ENCODE data around the gene CLEC16A.

The CLEC16A gene

GRCh38 chr16:11049396-11050059 is 105.2 kb downstream of the CLEC16A start:
- DNase-seq: no peak

DNA sequence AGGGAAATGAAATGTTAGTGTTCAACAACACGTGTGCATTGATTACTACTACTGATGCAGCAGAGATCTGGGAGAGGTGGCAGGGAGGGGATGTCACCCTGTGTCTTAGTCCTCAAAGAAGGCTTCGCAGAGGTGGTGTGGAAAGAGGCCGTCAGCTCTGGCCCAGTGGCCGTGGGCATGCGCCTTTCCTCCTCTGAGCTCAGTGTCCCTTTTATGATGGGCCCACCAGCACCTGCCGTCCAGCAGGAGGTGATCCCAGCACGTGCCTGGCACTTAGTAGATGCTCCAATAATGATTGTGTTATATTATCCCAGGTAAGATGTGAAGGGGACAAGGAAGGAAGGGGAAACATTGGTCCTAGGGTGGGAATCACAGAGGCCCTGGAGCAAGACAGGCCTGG is 106.2 kb downstream of the CLEC16A start:
- DNase-seq: no peak

- peak; percentile 65 for DNase-seq
Measured at GRCh38 chr16:11050944-11051343, 106.6 kb downstream of the CLEC16A start.

DNA sequence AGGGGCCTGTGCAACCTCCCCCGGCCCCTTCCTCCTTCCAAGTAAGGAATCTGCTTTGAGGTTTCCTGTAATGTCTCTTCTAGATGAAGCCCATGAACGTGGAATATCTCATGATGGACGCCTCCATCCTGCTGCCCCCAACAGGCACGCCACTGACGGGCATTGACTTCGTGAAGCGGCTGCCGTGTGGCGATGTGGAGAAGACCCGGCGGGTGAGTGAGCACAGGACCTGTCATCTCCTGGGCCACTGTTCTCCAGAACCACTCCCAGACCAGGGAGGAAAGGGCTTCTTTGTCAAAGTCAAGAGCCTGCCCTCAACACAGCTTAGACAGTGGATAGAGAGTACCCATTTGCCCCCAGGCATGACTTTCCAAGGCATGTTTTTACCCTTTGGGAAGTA is 107.1 kb downstream of the CLEC16A start:
- no peak for DNase-seq

- DNase-seq: peak; percentile 94
Measured at GRCh38 chr16:11051879-11052808, 107.8 kb downstream of the CLEC16A start.

- DNase-seq: no peak
Measured at GRCh38 chr16:11053916-11054460, 109.6 kb downstream of the CLEC16A start.

- DNase-seq: peak; percentile 35
Measured at GRCh38 chr16:11056090-11056992, 112.0 kb downstream of the CLEC16A start.

DNA sequence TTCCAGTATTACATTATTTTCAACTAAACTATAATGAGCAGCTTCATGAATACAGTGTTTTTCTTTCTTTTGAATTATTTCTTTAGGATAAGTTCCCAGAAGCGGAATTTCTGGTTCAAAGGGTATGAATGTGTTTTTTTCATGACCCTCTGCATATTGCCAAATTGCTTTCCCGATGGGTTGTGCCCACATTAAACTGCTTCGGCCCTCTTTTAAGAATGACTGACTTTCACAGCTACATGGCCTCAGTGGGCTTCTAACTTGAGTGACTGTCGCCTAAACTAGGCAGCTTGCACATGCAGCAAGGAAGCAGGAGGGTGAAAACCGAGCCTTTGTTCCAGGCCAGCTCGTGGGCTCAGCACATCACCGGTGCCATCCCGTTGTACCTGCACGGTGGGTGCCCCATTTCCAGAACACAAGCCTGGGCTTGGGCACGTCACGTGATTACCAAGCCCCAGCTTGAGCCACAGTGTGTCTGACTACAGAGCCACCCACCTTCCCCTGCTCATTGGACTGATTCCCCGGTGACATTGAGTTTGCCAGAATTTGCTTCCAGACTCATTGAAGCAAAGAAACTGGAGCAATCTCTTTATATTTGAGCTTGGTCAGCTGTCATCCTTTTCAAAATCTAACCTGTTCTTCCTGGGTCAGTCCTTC is 112.8 kb downstream of the CLEC16A start:
- DNase-seq: no peak

GRCh38 chr16:11057711-11058345 is 113.5 kb downstream of the CLEC16A start:
- no peak for DNase-seq

DNA sequence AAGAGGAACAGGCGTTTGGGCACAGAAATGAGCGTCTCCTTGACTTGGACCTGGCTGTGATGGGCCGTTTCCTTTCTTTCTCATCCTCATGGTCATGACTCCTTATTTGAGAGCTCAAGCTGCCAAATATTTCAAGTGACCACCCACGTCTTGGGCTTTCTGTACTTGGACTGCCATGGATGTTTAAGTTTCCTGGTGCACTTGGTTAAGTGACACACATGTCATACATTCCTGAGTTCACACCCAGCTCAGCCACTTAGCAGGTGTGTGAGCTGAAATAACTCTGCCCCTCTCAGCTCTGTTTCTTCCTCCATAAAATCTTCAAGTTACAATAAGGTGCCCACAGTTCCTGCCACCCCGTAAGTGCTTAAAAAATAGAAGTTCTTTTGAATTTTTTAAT is 114.5 kb downstream of the CLEC16A start:
- no peak for DNase-seq

GRCh38 chr16:11059588-11059987 is 115.2 kb downstream of the CLEC16A start:
- DNase-seq: no peak

DNA sequence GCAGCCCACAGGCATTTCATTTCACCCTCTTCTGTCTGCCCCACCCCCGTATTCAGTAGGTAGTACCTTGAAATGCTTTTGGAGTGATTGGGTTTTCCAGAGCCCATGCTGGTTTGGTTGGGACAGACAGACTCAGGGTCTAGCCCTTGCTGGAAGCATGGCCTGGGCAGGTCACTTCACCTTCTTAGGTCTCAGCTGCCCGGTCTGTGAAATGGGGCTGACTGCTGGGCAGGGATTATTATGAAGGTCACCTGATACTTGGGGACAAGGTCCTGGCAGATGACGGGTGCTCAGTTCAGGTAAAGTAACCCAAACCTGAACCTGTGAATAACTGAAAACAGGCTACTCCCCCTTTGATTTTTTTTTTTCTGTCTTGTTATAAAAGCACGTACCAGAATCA is 116.0 kb downstream of the CLEC16A start:
- DNase-seq: no peak

GRCh38 chr16:11060842-11061241 is 116.5 kb downstream of the CLEC16A start:
- DNase-seq: no peak

DNA sequence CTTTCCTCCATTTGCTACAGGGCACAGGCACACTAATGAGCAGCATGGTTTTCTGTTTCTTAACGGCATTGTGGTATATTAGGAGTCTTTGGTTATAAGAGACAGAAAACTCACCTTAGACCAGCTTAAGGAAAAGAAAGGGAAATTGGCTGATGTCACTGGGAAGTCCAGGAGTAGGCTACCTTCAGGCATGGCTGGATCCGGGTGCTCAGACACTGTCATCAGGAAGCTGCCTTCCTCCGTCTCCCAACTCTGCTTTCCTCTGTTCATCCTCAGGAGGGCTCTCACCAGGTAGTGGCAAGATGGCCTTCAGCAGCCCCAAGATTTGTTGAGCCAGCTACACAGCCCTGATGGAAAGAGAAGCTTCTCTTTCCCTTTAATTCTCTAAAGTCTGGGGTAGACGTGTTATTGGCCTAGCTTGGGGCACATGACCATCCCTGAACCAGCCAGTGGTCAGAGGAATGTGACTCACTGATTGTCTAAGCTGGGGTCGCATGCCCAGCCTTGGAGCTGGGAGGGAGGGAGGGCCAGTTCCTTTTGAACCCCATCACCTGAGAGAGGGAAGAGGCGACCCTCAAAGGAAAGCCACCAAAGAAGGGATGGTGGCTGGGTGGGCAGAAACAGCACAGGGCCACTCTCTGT is 117.4 kb downstream of the CLEC16A start:
- DNase-seq: no peak

DNA sequence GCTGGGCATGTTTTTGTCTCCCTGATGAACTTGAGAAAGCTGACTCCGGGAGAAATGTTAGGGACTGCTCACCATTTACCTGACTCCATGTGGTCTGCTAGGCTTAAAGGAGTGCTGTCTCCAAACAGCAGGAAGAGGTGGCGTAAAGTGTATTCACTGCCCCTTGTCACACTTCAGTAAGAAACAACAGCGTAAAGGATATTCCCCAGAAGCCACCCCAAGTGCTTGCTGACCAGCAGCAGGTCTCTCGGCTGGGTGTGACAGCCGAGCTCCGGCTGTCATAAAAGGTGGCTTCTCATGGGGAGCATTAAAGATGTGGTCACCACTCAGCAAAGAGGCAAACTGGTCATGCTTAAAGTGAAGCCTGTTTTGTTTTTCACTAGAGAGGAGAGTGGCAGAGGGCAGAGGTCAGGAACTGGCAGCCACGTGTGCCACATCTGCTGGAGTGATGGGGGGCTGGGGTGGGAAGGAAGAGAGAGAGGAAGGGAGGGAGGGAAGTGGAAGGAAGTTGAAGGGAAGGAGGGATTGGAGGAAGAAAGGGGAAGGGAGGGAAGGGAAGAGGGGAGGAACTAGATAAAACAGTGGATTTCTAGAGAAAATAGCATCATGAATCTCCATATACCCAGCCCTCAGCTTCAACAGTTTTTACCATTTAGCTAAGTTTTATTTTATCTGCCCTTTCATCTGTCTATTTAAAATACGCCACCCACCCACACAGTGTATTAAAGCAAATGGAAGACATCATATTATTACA is 119.3 kb downstream of the CLEC16A start:
- DNase-seq: no peak

DNA sequence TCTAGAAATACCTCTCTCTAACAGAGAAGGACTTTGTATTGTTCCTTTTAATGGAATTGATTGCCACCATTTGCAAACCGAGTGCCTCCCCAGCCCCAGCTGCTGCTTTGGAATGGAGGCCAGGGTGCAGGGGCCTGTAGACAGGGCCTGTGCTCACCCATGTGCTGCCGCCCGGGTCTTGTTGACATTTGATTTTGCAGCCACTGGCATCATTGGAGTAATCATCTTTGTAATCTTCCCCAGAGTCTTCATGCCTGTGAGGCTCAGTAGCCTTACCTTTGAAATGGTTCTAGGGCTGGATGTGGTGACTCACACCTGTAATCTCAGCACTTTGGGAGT is 119.8 kb downstream of the CLEC16A start:
- no peak for DNase-seq

- DNase-seq: no peak
Measured at GRCh38 chr16:11064851-11065250, 120.5 kb downstream of the CLEC16A start.

DNA sequence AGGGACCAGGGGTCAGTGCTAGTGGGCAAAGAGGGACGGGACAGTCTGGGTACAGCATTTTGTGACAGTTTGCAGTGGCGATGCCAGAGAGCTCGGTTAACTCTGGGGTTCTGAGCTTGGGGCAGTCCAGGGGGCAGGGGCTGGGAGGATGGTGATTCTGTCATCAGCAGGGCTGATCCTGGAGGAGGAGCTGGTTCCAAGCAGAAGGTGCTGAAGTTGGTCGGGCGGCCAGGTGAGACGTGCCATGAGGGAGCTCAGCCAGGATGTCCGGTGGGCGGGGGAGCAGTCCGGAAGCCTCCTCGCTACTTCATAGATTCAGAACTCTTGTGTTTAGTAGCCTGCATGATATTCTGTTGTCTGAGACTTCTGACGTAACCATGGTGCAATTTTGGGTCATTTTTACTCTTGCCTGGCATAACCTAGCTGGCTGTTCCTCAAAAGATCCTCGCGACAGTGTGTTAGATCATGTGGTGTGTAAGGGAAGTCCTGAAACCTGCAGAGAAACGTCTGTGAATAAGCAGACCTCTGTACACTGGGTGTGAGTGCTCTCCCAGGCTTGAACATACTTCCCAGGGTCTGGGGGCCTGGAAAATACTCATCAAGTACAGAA is 122.0 kb downstream of the CLEC16A start:
- DNase-seq: peak; percentile 65

DNA sequence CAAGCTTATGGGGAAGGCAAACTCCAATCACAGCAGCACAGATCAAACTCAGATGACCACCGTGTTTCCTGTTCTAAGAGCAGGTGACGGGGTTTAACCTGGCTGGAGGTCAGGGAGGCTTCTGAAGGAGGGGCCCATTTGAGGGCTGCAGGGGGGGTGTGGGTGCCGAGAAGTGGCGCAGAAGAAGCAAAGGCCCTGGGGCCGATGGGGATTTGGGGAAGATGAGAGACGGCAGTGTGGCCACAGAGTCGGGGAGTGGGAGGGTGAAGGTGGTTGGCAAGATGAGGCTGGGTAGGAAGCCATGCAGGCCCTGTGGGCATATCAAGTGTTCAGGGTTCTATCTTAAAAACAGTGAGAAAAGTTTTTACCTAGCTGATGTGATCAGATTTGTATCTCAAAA is 122.9 kb downstream of the CLEC16A start:
- no peak for DNase-seq

DNA sequence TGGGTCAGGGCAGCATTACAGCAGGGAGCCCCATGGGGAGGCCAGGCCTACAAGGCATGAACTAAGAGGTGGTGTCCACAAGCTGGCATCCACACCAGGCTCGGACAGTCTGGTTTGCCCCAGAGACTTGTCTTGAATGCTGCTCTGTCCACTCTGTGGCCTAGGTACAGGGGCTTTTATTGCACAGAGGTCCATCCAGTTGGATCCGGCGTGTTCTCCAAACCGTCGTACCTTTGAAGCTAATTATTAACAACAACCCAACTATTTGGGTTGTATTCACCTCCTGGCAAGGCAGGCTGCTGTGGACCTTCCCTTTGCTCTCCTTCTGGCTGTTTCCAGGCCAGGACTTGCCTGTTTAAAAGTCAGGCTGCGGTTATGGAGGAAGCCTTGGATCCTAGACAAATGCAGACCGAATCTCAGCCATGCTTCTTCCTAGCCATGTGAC is 123.4 kb downstream of the CLEC16A start:
- DNase-seq: no peak
